Measurements from ENCODE around the gene CATSPER1.

CATSPER1 gene

DNA sequence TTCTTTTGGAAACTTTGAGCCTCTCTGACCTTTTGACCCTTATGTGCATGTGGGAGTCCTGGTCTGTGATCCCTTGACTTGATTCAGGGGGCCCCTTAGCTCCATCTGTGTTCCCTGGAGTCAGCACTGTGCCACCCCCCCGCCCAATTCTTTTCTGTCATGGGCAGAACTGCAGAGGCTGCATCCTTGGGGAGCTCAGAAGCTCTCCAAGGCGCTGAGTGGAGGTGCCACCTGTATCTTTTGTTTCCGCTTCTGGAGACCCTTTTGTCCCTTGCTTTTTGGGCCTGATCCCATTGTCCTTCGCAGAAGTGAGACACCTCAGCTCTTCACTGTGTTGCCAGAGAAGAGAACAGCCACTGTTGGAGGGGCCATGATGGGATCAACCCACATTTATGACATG lies 41.4 kb upstream of the CATSPER1 start:
- ChIA-PET POLR2A (interaction anchor here (0.7 to 3.2 kb wide), 4 partner anchors 9 to 65 kb away, joined by 4 to 34 read pairs (median 7); partner anchors contain the start of genes BANF1 and SF3B2), CTCF (interaction anchor here (0.5 to 2.5 kb wide), 11 partner anchors 8 to 1221 kb away, joined by 3 to 24 read pairs (median 4); partner anchors contain the start of genes ANKRD13D and SF3B2)
- TF ChIP-seq ZNF384 (IDR thresholded peaks at IDR 0.05) (no peak), FOXM1 (IDR thresholded peaks at IDR 0.05; ENCODE audit: borderline replicate concordance) (no peak), ELF4 (IDR thresholded peaks at IDR 0.05) (no peak), TARDBP (IDR thresholded peaks at IDR 0.05) (no peak), CTBP1 (IDR thresholded peaks at IDR 0.05; ENCODE audit: borderline replicate concordance) (no peak), LEF1 (IDR thresholded peaks at IDR 0.05; ENCODE audit: borderline replicate concordance) (no peak), NFRKB (IDR thresholded peaks at IDR 0.05) (no peak), BHLHE40 (IDR thresholded peaks at IDR 0.05; ENCODE audit: borderline replicate concordance) (no peak), FOXK2 (IDR thresholded peaks at IDR 0.05) (no peak)
- TF ChIP-seq, protein P1, sequence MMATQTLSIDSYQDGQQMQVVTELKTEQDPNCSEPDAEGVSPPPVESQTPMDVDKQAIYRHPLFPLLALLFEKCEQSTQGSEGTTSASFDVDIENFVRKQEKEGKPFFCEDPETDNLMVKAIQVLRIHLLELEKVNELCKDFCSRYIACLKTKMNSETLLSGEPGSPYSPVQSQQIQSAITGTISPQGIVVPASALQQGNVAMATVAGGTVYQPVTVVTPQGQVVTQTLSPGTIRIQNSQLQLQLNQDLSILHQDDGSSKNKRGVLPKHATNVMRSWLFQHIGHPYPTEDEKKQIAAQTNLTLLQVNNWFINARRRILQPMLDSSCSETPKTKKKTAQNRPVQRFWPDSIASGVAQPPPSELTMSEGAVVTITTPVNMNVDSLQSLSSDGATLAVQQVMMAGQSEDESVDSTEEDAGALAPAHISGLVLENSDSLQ (IDR thresholded peaks at IDR 0.05): no peak
- no peak for DNase-seq (ENCODE audit: extremely low spot score)

DNA sequence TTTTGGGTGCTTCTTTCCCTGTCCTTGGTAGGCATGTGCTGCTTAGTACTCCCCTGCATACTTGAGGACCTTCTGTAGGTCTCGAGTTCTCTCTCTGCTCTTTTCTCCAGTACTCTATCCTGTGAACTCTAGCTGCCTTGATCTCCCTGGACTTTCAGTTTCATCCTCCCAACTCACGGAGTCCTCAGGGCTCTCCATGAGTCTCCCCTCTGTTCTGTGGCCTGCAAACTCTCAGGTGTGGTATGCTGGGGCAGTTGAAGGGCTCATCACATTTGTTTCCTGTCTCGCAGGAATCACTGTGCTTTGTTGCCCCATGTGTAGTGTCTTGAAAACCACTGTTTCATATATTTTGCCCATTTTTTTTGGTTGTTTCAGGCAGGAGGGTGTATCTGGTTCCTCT lies 40.5 kb upstream of the CATSPER1 start:
- POLR2A ChIA-PET: interaction anchor here (3.2 kb wide), 1 partner anchor 14 kb away, joined by 34 read pairs; the partner anchor contains the start of gene SF3B2
- CTCF ChIA-PET: interaction anchor here (2.3 kb wide), 1 partner anchor 69 kb away, joined by 11 read pairs; no protein-coding TSS in a partner anchor
- TF ChIP-seq L3MBTL2 (conservative IDR thresholded peaks at IDR 0.05) (no peak), BHLHE40 (IDR thresholded peaks at IDR 0.05; ENCODE audit: borderline replicate concordance) (no peak), FOXK2 (IDR thresholded peaks at IDR 0.05) (no peak), SUZ12 (IDR thresholded peaks at IDR 0.05) (no peak), LEF1 (IDR thresholded peaks at IDR 0.05; ENCODE audit: borderline replicate concordance) (no peak), CTBP1 (IDR thresholded peaks at IDR 0.05; ENCODE audit: borderline replicate concordance) (no peak), TARDBP (IDR thresholded peaks at IDR 0.05) (no peak), FOXM1 (IDR thresholded peaks at IDR 0.05; ENCODE audit: borderline replicate concordance) (no peak), FOXA1 (IDR thresholded peaks at IDR 0.05) (no peak), SP1 (IDR thresholded peaks at IDR 0.05) (no peak), ELF4 (IDR thresholded peaks at IDR 0.05) (no peak), NFRKB (IDR thresholded peaks at IDR 0.05) (no peak), ZNF384 (IDR thresholded peaks at IDR 0.05) (no peak), HDGF (IDR thresholded peaks at IDR 0.05; ENCODE audit: borderline replicate concordance) (no peak)
- TF ChIP-seq, protein P1 (IDR thresholded peaks at IDR 0.05): no peak
- no peak for DNase-seq (ENCODE audit: extremely low spot score)

DNA sequence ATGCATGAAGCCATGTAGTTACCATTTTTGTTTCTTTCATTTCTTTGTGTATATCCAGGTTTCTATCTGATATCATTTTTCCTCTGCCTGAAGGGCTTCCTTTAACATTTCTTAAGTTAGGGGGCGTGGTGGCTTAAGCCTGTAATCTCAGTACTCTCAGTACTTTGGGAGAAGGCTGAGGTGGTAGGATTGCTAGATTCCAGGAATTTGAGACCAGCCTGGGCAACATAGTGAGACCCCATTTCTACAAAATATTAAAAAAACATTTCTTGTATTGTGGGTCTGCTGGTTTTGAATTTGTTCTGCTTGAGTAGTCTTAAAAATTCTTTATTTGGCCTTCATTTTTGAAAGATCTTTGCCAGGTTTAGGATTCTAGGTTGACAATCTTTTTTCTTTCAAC lies 38.3 kb upstream of the CATSPER1 start:
- TF ChIP-seq FOXK2 (IDR thresholded peaks at IDR 0.05) (no peak), CTBP1 (IDR thresholded peaks at IDR 0.05; ENCODE audit: borderline replicate concordance) (no peak), FOXM1 (IDR thresholded peaks at IDR 0.05; ENCODE audit: borderline replicate concordance) (no peak), NFRKB (IDR thresholded peaks at IDR 0.05) (no peak), SUZ12 (IDR thresholded peaks at IDR 0.05) (no peak), FOXA1 (IDR thresholded peaks at IDR 0.05) (no peak)
- no peak for DNase-seq (ENCODE audit: extremely low spot score)
- ChIA-PET POLR2A (interaction anchor here (1.0 kb wide), 1 partner anchor 13 kb away, joined by 5 read pairs; the partner anchor contains the start of gene SF3B2), CTCF (no interaction called here)

DNA sequence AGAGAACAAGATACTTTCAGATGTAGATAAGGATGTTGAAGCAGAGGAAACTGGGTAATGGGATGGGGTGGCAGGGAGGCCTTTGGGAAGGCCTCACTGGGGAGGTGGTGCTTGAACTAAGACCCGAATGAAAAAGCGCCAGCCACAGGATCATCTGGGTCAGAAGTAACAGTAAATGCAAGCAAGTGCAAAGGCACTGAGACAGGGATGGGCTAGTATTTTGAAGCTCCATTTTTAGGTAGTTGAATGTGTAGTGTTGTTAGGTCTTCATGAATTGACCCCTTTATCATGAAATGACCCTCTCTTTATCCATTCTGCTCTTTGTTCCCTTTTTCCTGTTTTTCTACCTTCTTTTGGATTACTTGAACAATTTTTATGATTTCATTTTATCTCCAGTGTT lies 37.6 kb upstream of the CATSPER1 start:
- TF ChIP-seq SUZ12 (IDR thresholded peaks at IDR 0.05): no peak
- CTCF ChIA-PET: no interaction called here
- POLR2A ChIA-PET: interaction anchor here (2.0 kb wide), 1 partner anchor 10 kb away, joined by 20 read pairs; the partner anchor contains the start of gene SF3B2
- no peak for DNase-seq (ENCODE audit: extremely low spot score)

DNA sequence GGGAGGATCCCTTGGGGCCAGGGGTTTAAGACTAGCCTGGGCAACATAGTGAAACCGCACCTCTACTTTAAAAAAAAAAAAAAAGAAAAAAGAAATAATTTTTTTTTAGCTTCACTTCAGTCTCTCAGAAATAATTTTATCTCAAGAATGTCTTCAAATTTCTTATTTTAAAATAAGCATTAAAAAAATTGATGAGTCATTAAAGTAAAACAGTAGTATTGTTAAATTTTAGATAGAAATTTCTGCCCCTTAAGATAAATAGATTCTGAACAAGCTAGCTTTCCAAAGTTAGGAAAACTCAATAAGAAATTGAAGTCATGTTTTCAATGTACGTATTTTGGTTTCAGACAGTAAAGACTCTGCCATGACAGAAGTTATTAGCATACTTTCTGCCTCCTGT lies 36.1 kb upstream of the CATSPER1 start:
- DNase-seq (ENCODE audit: extremely low spot score): no peak
- TF ChIP-seq NFRKB (IDR thresholded peaks at IDR 0.05) (no peak), FOXK2 (IDR thresholded peaks at IDR 0.05) (no peak), LEF1 (IDR thresholded peaks at IDR 0.05; ENCODE audit: borderline replicate concordance) (no peak), ELF4 (IDR thresholded peaks at IDR 0.05) (no peak), FOXM1 (IDR thresholded peaks at IDR 0.05; ENCODE audit: borderline replicate concordance) (no peak), ZNF384 (IDR thresholded peaks at IDR 0.05) (no peak), L3MBTL2 (conservative IDR thresholded peaks at IDR 0.05) (no peak)
- CTCF ChIA-PET: no interaction called here
- POLR2A ChIA-PET: interaction anchor here (2.0 kb wide), 1 partner anchor 9 kb away, joined by 20 read pairs; the partner anchor contains the start of gene SF3B2

DNA sequence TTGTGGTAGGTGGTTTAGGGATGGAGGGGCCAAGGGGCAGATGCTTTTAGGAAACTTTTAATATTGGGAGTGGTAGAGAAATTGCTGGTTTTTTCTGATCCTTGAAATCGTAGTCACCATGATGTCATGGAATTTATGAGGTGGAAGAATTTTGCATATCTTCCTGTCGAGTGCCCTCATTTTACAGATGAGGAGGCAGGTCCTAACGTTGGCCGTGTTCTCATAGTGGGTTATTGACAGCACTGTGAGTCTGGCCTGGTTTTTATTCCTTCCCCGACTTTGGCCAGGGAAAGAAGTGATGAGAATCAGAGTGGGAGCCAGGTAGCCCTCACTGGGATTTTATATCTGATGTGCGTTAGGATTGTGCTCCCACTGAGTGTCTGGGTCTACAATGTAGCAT lies 35.0 kb upstream of the CATSPER1 start:
- no peak for DNase-seq (ENCODE audit: extremely low spot score)
- ChIA-PET CTCF (interaction anchor here (1.2 kb wide), 1 partner anchor 8 kb away, joined by 3 read pairs; no protein-coding TSS in a partner anchor), POLR2A (no interaction called here)
- TF ChIP-seq FOXK2 (IDR thresholded peaks at IDR 0.05) (no peak), FOXA1 (IDR thresholded peaks at IDR 0.05) (no peak)

DNA sequence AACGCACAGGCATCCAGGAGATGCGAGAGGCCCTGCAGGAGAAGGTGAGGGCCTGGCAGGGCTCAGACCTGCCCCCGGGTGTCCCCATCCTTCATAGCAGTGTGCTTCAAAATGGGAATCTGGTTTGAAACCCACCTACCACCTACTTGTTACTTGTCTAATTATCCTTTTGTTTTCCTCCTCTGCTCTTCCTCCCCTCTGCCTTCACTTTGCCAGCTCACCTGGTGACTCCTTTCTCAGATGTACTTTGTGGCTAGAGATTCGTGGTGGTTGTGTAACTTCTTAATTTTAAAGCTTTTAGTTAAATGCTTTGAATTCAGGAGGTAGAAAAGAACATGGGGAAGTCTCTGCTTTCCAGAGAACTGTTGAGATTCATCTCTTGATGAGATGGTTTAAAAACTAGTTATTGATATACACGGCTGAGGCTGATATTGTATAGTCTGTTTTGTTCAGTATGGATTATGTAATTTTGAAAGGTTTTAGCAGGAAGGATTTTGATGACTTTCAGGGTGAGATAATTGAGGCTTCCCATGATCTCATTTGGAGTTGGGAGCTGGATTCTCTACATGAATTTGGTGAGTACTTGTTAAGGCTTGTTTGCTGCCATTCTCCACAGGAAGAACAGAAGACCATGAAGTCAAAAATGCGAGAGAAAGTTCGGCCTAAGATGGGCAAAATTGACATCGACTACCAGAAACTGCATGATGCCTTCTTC lies 33.8 kb upstream of the CATSPER1 start:
- CTCF ChIA-PET: interaction anchor here (0.9 to 1.2 kb wide), 2 partner anchors 8 to 9 kb away, joined by 3 read pairs; no protein-coding TSS in a partner anchor
- POLR2A ChIA-PET: no interaction called here
- TF ChIP-seq FOXM1 (IDR thresholded peaks at IDR 0.05; ENCODE audit: borderline replicate concordance): no peak
- no peak for DNase-seq (ENCODE audit: extremely low spot score)

All from HEK293T (cell line).